HG03571 (cell line): ENCODE data around the gene AGPAT3.
"Not testable (repeated sequence)": the region's sequence is repeated elsewhere in the genome, so short reads cannot be mapped to it uniquely, and the experiment has no call there.

Experiments used
- ATAC-seq: cut with Tn5 transposase; IDR thresholded peaks from one replicate; pipeline ENCODE4 v1.9.1; 2021; ENCODE audit not compliant: unreplicated experiment

AGPAT3 gene

GRCh38 chr21:43864962-43865539, at the start of gene AGPAT3:
Gene AGPAT3, plus strand, starts transcription at chr21:43865223. Its CDS starts 94,459 bp downstream, at chr21:43959682.
- no peak for ATAC-seq

- ATAC-seq, result no peak
Measured at GRCh38 chr21:43815991-43816390, 49.0 kb upstream of the AGPAT3 start.

- no peak for ATAC-seq
Measured at GRCh38 chr21:43816611-43817071, 48.4 kb upstream of the AGPAT3 start.

- no peak for ATAC-seq
Measured at GRCh38 chr21:43817157-43818086, 47.6 kb upstream of the AGPAT3 start.

- no peak for ATAC-seq
Measured at GRCh38 chr21:43818685-43819084, 46.3 kb upstream of the AGPAT3 start.

GRCh38 chr21:43819511-43820405, 45.3 kb upstream of the AGPAT3 start:
- no peak for ATAC-seq

- no peak for ATAC-seq
Measured at GRCh38 chr21:43820466-43820865, 44.6 kb upstream of the AGPAT3 start.

- ATAC-seq, result not testable (repeated sequence)
Measured at GRCh38 chr21:43822166-43822565, 42.9 kb upstream of the AGPAT3 start.

- ATAC-seq, result not testable (repeated sequence)
Measured at GRCh38 chr21:43822741-43823140, 42.3 kb upstream of the AGPAT3 start.

- no peak for ATAC-seq
Measured at GRCh38 chr21:43824333-43825241, 40.4 kb upstream of the AGPAT3 start.

GRCh38 chr21:43825242-43825935, 39.6 kb upstream of the AGPAT3 start:
- no peak for ATAC-seq

- no peak for ATAC-seq
Measured at GRCh38 chr21:43825936-43826622, 38.9 kb upstream of the AGPAT3 start.

GRCh38 chr21:43826623-43826974, 38.4 kb upstream of the AGPAT3 start:
- no peak for ATAC-seq

- ATAC-seq, result no peak
Measured at GRCh38 chr21:43827015-43827611, 37.9 kb upstream of the AGPAT3 start.

- no peak for ATAC-seq
Measured at GRCh38 chr21:43829161-43829560, 35.9 kb upstream of the AGPAT3 start.

GRCh38 chr21:43829575-43830119, 35.4 kb upstream of the AGPAT3 start:
- no peak for ATAC-seq

GRCh38 chr21:43832158-43832550, 32.9 kb upstream of the AGPAT3 start:
- no peak for ATAC-seq

GRCh38 chr21:43832648-43833047, 32.4 kb upstream of the AGPAT3 start:
- no peak for ATAC-seq
